K562 (cell line): ENCODE measurements around the gene SLC4A9. TPM values are rescaled to one million over a fixed set of nuclear protein-coding genes. Genes with fewer than 3 reads are reported as not detected.
A peak's percentile ranks its signal among the peaks of the same experiment; 100 is the strongest.

Source experiments
- ATAC-seq: fragments of 200-7000 bp; cut with Tn5 transposase; 3 replicates; pipeline ENCODE4 v1.9.1; 2020; ENCODE audit warnings: moderate library complexity
- BruUV-seq: library from RNA; stranded (reverse); fragments of 400-500 nt; replicated peaks from 2 replicates; lab custom pipeline; 2021; lab: Mats Ljungman, UMichigan
- CTCF ChIA-PET: fragments of 300-600 bp; formaldehyde crosslinking; extraction: SDS; loops from one replicate; lab custom pipeline; 2021; ENCODE audit warnings: low intra/inter-chr PET ratio; lab: Yijun Ruan, JAX
- POLR2A ChIA-PET: fragments of 300-600, 350-650 bp; sonication (Branson Sonifier 250); formaldehyde crosslinking; extraction: SDS; loops from one replicate; lab custom pipeline; 2021; ENCODE audit warnings: antibody characterized with exemption, inconsistent platforms; lab: Yijun Ruan, JAX
- DNase-seq, 4 experiments: peaks; one replicate each; pipeline versions ENCODE4 v3.0.0 to v3.0.0-alpha.2; 2011 to 2018; ENCODE audit warnings: low spot score in 3 of 4, mixed read lengths in 3 of 4; ENCODE audit errors: extremely low read depth in 1 of 4
- FAIRE-seq: peaks from 2 replicates; lab custom pipeline; 2011; peaks lifted over from hg19 to GRCh38; lab: Jason Lieb, UNC
- H2AFZ ChIP-seq: 2 replicates; pipeline ENCODE4 v1.6.0; 2011; ENCODE audit warnings: low read depth, low read length, control low read depth, inconsistent platforms
- H3K27ac ChIP-seq: fragments of 200-600 bp; 3 replicates; pipeline ENCODE4 v1.8.0; 2011; ENCODE audit warnings: low read depth, mild to moderate bottlenecking, control low read depth, inconsistent platforms, low read length, moderate library complexity, mixed read lengths; ENCODE audit errors: extremely low read depth
- H3K27me3 ChIP-seq, 2 experiments: fragments of 300-600 bp in 1 of 2; 2 replicates in 1 of 2; 3 replicates in 1 of 2; pipeline versions ENCODE4 v1.6.0 to v1.8.0; 2011; ENCODE audit warnings: inconsistent platforms in 2 of 2, low read length in 2 of 2, mild to moderate bottlenecking in 1 of 2, mixed read lengths in 1 of 2, moderate library complexity in 1 of 2; ENCODE audit not compliant: control insufficient read depth in 2 of 2, insufficient read depth in 2 of 2
- H3K36me3 ChIP-seq: fragments of 300-600 bp; 3 replicates; pipeline ENCODE4 v1.8.0; 2011; ENCODE audit warnings: mild to moderate bottlenecking, low read length, inconsistent platforms; ENCODE audit not compliant: control insufficient read depth, insufficient read depth
- H3K4me1 ChIP-seq, 2 experiments: fragments of 200-600 bp in 1 of 2; replicated peaks in 1 of 2; 2 replicates in 1 of 2; 3 replicates in 1 of 2; pipeline versions ENCODE4 v1.5.1 to v1.8.0; 2011; ENCODE audit warnings: inconsistent platforms in 2 of 2, low read length in 2 of 2, mild to moderate bottlenecking in 1 of 2, mixed read lengths in 1 of 2, moderate library complexity in 1 of 2; ENCODE audit not compliant: control insufficient read depth in 2 of 2, insufficient read depth in 2 of 2
- H3K4me2 ChIP-seq: 2 replicates; pipeline ENCODE4 v1.6.1; 2011; ENCODE audit warnings: low read length, control low read depth, inconsistent platforms, mixed read lengths; ENCODE audit not compliant: insufficient read depth
- H3K4me3 ChIP-seq: fragments of 200-600 bp; sonication (generic), shearing (Covaris generic); 2 replicates; pipeline ENCODE4 v1.5.1; 2016; ENCODE audit warnings: control low read depth, inconsistent platforms
- H3K79me2 ChIP-seq: fragments of 200-600 bp; 3 replicates; pipeline ENCODE4 v1.8.0; 2011; ENCODE audit warnings: low read length, inconsistent platforms; ENCODE audit not compliant: control insufficient read depth, insufficient read depth
- H3K9ac ChIP-seq, 2 experiments: 2 replicates each; pipeline versions ENCODE4 v1.6.0 to v1.6.1; 2011; ENCODE audit warnings: low read depth in 2 of 2, low read length in 2 of 2, control low read depth in 1 of 2, inconsistent platforms in 1 of 2, mild to moderate bottlenecking in 1 of 2, mixed read lengths in 1 of 2; ENCODE audit not compliant: insufficient read depth in 1 of 2
- H3K9me1 ChIP-seq: one replicate; pipeline ENCODE4 v1.6.0; 2011; ENCODE audit warnings: inconsistent platforms, mild to moderate bottlenecking, low read length, moderate library complexity; ENCODE audit not compliant: control insufficient read depth, insufficient read depth
- H3K9me3 ChIP-seq: replicated peaks from 2 replicates; pipeline ENCODE4 v1.5.1; 2011; ENCODE audit warnings: low read depth, low read length, inconsistent platforms; ENCODE audit not compliant: control insufficient read depth, insufficient read depth
- H4K20me1 ChIP-seq: replicated peaks from 2 replicates; pipeline ENCODE4 v1.6.1; 2011; ENCODE audit warnings: low read length, inconsistent platforms, mixed read lengths; ENCODE audit not compliant: control insufficient read depth, insufficient read depth
- HBP1 ChIP-seq: fragments of 450-650 bp; formaldehyde crosslinking; IDR thresholded peaks from 2 replicates; pipeline ENCODE4 v1.4.0; 2022; ENCODE audit warnings: missing genetic modification characterization
- HMBOX1 ChIP-seq: sonication (generic); IDR thresholded peaks from 2 replicates; pipeline ENCODE4 v1.6.1; 2016
- SETDB1 ChIP-seq: IDR thresholded peaks from one replicate; pipeline ENCODE4 v1.6.1; 2012; ENCODE audit warnings: low read length, control low read depth, inconsistent platforms
- WGBS: fragments of 100-300 bp; shearing (Covaris generic); methylation state at CpG from one replicate; pipeline ENCODE4 v1.1.6; 2016; ENCODE audit warnings: low coverage, mixed read lengths; ENCODE audit not compliant: insufficient coverage; ENCODE audit errors: missing lambda C conversion rate; 5-methylcytosine and 5-hydroxymethylcytosine counted together
- in situ Hi-C: fragments of 300-500 bp; cut with MboI; formaldehyde crosslinking; loops from 4 replicates; pipeline ENCODE4 v1.15.0; 2018; ENCODE audit warnings: inconsistent platforms, mixed read lengths
- intact Hi-C: fragments of 100-400 bp; cut with micrococcal nuclease; formaldehyde crosslinking; loops from 2 replicates; pipeline ENCODE4 v1.14.2; 2022
- polyA plus RNA-seq, 8 experiments: library from polyadenylated mRNA; depleted of rRNA in 4 of 8; stranded (reverse) in 5 of 8; unstranded in 3 of 8; fragments of >200 nt; fragmentation: Nextera tagmentation in 2 of 8; fragmentation: Illumina TruSeq in 1 of 8; extraction: Ambion mirVana in 2 of 8; extraction: Trizol in 1 of 8; gene quantifications; 2 replicates each; pipeline versions ENCODE4 v1.2.1 to v1.2.3, GENCODE V29; 2011 to 2014; ENCODE audit warnings: inconsistent platforms in 1 of 8, missing spikeins in 1 of 8
- total RNA-seq, 7 experiments: library from RNA; depleted of rRNA in 6 of 7; stranded (reverse); fragments of >200 nt in 6 of 7; fragmentation: Illumina TruSeq in 2 of 7; extraction: Trizol in 2 of 7; gene quantifications; 2 replicates each; pipeline versions ENCODE4 v1.2.1 to v1.2.3, GENCODE V29; 2011 to 2021; ENCODE audit warnings: low replicate concordance in 1 of 7

The SLC4A9 gene
- total and polyA plus RNA-seq, 9 of the 15 experiments (the other 6 are each of a cell fraction or from before 2014, with no cell fraction given), result 0.05 to 0.13 TPM; not detected in 7

GRCh38 chr5:140420665-140421361, 60.8 kb downstream of the SLC4A9 start:
- WGBS, result 47% methylated on average over 2 of the region's 5 CpGs
- ChIA-PET POLR2A (interaction anchor here (4.1 kb wide), 1 partner anchor 19 kb away, joined by 18 read pairs; the partner anchor contains the start of gene ANKHD1), CTCF (no interaction called here)
- H3K4me2 ChIP-seq, result no peak overlapping the region
- peak; percentile 89 for TF ChIP-seq HMBOX1
- TF ChIP-seq SETDB1, result no peak
- no peak for TF ChIP-seq HBP1
- DNase-seq, result no peak
- FAIRE-seq, result no peak
- H3K4me1 ChIP-seq, result peaks cover 10 to 11% of the 10 kb centered on the region in 2 experiments; a peak in 3 of 5 replicates
- peaks cover 98% of the 10 kb centered on the region for H3K79me2 ChIP-seq
- no peak overlapping the region for H2AFZ ChIP-seq
- H4K20me1 ChIP-seq, result peaks cover 4% of the 10 kb centered on the region
- intact Hi-C loops, result no loop called here
- no peak overlapping the region for H3K4me3 ChIP-seq
- no peaks in the 10 kb centered on the region for H3K27me3 ChIP-seq
- no peak overlapping the region; the same call in 2 of the 3 replicates for H3K27ac ChIP-seq
- peak; percentile 51; the same call in 2 of the 3 replicates for ATAC-seq
- H3K9me1 ChIP-seq, result no peaks in the 10 kb centered on the region
- H3K9ac ChIP-seq, result no peak overlapping the region
- no peaks in the 10 kb centered on the region for H3K9me3 ChIP-seq
- 0 out of 3 replicates have a peak, but pooled peaks cover 11% of the 10 kb centered on the region for H3K36me3 ChIP-seq
- BruUV-seq, result no TSS peak
- in situ Hi-C loops, result no loop called here
